Globus pallidus (tissue), 1 donor: ENCODE results near the gene NUP210L.
"Not testable (repeated sequence)": the region's sequence is repeated elsewhere in the genome, so short reads cannot be mapped to it uniquely, and the experiment has no call there.

Experiments
- DNase-seq: peaks from one replicate; pipeline ENCODE4 v3.0.0-alpha.2; 2015; ENCODE audit warnings: low spot score

NUP210L gene

DNA sequence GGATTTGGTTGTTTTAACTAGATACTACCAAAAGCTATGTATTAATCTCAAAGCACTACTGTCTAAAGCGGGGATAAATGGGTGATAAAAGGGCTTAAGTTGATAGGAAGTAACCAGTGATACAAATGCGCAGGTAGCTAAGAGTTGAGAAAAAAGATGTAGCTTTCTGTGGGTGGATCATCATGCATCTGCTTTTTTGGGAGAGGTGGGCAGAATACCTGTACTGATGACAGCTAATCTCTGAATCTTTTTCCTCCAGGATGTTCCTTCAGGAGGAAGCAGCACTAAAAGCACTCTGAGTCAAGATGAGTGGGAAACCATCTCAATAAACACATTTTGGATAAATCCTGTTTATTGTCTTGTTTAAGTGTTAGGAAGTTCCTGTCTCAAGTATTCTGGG lies 163.1 kb downstream of the NUP210L start:
- no peak for DNase-seq

DNA sequence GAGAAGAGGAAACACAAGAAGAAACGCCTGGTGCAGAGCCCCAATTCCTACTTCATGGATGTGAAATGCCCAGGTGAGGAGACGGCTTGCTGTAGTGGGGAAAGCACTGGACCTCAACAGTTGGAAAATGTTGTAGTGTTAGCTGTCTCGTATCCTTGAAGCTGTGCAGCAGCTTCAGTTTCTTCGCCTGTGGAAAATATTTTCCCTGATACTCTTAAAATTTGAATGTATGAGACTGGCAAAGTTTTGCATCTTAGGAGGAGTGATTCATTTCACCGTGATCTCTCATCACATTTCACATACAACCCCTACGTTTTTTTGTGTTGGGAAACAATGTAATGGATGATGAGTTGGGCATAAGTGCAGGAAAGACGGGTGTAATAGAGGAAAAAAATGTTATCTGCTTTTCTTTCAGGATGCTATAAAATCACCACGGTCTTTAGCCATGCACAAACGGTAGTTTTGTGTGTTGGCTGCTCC lies 163.7 kb downstream of the NUP210L start:
- DNase-seq, result no peak

DNA sequence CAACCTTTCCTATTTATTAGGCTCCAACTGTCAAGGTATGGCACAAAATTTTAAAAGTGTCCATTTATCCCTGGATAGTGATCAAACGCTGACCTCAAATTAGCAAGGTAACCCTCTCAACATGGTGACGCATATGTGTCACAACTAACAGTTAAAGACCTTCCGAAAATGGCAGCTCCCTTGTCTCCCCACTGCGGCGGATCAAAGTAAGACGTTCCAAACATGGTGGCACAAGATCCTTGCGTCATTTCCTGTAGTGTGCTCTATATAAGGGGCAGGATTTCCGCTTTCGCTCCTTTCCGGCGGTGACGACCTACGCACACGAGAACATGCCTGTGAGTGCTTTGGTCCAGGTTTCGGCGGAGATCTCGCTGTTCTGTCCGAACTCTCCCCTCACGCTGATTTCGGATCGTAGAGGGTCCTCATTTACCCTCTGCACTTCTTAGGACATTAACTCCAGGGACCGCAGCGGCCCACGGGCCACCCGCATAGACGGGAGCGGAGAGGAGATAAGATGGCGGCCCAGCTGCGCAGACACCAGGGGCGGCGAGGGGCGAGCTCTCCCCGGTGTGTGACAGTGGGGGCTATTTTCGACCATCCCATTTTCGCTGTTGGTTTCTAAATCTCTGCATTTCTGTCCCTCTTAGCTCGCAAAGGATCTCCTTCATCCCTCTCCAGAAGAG lies 164.3 kb downstream of the NUP210L start, which contains the start of gene RPS27:
TSS of gene RPS27 (plus strand) at position 295 of the 683 bp plus-strand sequence. CDS start at position 330, 35 bp downstream.
- peak; percentile 97 for DNase-seq

DNA sequence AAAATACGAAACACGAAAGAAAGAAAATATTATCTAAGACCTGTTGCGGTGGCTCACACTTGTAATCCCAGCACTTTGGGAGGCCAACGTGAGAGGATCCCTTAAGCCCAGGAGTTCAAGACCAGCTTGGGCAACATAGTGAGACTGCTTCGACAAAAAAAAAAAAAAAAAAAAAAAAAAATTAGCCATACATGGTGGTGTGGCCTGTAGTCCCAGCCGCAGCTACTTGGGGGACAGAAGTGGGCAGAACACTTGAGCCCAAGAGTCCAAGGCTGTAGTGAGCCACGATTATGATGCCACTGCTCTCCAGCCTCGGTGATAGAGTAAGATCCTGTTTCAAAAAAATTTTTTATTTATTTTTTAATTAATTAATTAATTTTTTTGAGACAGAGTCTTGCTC lies 167.3 kb downstream of the NUP210L start:
- no peak for DNase-seq

GRCh38 chr1:153985941-153986761 lies 168.7 kb downstream of the NUP210L start, which contains the start of gene RAB13:
TSS of gene RAB13 (minus strand) at chr1:153986339. CDS start at chr1:153986236, 103 bp downstream.
- peak; percentile 72 for DNase-seq

DNA sequence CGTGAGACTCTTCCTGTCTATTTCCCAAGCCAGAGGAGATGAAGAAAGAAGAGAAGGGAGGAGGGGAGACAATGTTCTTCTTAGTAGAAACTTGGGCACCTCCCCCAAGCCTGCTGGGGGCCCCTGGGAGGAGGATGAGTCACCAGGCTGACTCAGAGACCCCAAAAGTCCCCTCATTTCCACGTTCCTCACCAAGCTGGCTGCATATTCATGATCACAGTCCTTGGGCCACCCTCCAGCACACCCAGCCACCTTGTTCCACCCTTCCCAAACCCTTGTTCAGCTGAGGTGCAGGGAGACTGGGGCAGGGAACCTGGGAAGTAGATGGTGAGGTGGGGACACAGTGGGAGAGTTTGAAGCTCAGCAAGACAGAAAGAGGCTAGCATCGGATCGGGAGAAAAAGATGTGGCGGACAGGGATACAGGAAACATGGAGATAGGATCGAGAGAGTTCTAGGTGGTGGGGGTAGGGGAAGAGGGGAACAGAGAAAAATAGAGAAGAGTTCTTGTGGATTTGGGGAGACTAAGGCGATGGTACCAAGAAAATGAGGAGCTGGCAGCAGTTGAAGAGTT lies 169.4 kb downstream of the NUP210L start:
- no peak for DNase-seq

- DNase-seq, result no peak
These were observed 170.6 kb downstream of the NUP210L start for GRCh38 chr1:153984123-153984894.

GRCh38 chr1:153981735-153982134 lies 173.1 kb downstream of the NUP210L start:
- not testable (repeated sequence) for DNase-seq

DNA sequence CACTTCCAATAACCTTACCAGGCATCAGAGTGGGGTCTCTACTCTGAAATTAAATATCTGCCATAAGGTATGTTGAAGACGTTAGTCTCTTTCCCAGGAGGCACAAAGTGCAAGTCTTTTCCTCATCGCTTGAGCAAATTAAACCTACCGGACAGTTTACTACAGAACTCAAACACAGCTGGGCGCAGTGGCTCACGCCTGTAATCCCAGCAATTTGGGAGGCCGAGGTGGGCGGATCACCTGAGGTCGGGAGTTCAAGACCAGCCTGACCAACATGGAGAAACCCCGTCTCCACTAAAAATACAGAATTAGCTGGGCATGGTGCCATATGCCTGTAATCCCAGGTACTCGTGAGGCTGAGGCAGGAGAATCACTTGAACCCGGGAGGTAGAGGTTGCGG lies 175.8 kb downstream of the NUP210L start:
- DNase-seq, result not testable (repeated sequence)

GRCh38 chr1:153978274-153978909 lies 176.5 kb downstream of the NUP210L start:
- DNase-seq, result no peak

DNA sequence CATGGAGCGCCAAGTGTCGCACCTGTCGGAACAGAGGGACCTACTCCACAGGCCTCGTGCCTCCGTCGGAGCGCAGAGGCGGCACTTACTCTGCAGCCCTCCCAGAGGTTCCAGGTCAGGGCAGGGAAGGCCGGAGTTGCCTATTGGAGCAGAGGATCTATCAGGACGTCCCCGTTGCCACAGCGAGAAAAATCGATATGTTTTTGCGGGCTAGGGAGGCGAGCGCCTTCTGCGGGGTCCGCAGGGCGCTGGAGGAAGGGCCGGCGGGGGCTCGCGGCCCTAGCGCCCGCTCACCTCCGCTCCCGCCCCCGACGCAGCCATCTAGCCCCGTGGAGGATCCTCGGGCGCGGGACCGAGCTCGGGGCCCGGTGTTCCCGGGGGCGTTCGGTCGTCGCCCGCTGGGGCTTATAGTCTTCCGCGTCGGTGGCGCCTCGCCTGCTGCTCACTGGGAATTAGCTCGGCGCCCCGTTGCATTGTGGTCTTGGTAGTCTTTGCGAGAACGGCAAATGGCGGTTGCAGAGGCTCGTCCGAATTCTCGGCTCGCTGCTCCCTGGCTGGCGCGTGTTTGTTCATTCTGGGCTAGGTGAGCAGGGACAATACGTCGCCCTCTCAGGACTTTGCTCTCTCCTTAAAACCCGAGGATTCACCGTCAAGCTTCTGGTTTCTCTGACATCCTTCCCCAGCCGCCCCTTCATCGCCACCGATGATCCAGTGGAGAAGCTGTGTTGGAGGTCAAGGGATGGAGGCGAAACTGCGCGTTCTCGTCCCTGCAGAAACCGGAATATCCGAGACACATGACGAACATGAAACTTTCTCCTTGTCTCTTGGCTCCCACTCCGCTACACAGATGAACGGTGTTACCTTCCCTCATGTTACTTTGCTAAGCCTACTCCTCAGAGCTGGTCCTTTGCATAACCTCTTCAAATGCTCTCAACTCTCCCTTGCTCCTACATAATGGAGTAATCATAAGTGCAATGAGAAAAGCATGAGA lies 177.3 kb downstream of the NUP210L start, which contains the start of gene JTB:
TSS of gene JTB (minus strand) at position 425 of the 991 bp plus-strand sequence. CDS start at position 3, 422 bp downstream.
- peak; percentile 86 for DNase-seq

GRCh38 chr1:153976819-153977249 lies 178.0 kb downstream of the NUP210L start:
- DNase-seq, result no peak

GRCh38 chr1:153973525-153973924 lies 181.3 kb downstream of the NUP210L start:
- DNase-seq, result no peak

DNA sequence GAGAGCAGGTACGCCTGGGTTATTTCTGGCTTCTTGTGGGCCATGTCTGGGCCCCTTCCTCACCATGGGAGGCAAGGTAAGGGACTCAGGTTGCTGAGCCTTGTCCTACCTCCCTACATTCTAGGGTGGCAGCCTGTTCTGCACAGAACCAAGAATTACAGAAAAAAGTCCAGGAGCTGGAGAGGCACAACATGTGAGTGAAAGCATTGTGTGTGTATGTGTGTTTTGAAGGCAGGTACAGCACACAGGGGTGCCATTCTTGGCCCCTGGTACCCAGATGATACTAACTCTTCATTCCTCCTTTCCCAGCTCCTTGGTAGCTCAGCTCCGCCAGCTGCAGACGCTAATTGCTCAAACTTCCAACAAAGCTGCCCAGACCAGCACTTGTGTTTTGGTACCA lies 181.8 kb downstream of the NUP210L start:
- no peak for DNase-seq

- DNase-seq, result no peak
These were observed 184.5 kb downstream of the NUP210L start for GRCh38 chr1:153970346-153970745.

DNA sequence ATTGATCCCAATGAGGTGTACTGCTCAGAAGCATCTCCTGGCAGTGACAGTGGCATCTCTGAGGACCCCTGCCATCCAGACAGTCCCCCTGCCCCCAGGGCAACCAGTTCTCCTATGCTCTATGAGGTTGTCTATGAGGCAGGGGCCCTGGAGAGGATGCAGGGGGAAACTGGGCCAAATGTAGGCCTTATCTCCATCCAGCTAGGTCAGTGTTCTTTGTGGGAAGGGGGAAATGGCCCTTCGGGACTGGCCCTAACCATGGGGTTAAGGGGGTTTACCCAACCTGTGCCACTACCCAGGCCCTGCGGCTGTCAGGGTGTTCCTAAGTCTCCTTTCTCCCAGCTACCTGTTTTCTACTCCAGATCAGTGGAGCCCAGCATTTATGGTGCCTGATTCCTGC lies 185.9 kb downstream of the NUP210L start:
- DNase-seq, result no peak

- DNase-seq, result no peak
These were observed 186.5 kb downstream of the NUP210L start for GRCh38 chr1:153968408-153968807.

- no peak for DNase-seq
These were observed 186.9 kb downstream of the NUP210L start for GRCh38 chr1:153968000-153968363.

DNA sequence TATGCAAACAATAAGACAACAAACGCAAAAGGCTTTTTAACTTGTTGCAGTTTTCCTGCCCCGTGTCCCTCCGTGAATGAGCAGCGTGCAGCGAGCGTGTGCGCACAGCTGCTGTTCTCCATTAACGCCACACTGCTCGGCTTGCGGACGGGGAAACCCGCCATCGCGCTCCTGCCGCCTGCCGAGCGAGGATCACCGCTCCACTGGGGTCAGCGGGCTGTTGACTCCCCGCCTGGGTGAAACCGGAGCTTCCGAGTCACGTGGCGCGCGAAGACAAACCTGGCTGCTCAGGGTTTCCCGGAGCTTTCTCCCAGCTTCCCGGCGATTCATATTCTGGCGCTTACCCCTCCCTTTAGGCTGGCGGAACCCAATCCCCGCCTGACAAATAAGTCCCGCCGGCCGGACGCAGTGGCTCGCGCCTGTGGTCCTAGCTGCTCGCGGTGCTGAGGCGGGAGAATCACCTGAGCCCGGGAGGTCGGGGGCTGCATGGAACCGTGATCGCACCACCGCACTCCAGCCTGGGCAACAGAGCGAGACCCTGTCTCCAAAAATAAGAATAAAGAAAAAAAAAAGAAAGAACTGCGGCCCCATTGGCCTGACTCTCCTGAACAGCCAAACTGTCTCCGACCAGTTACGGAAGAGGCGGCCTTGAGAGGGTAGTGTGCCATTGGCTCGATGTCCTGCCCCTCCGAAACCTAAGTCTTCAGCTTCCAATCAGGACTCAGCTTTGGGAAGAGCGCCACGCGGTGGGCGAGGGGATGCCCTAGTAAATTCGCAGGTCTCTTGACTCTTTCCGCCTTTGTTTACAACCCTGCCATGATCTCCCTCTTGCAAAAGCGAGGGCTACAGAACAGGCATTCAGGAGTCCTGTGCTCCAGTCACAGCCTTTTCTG lies 187.5 kb downstream of the NUP210L start, which contains the start of gene CREB3L4:
TSS of gene CREB3L4 (plus strand) at position 796 of the 893 bp plus-strand sequence. CDS start 624 bp downstream, outside the sequence.
- peak; percentile 98 for DNase-seq
